NCI-H82 treated with DMSO at 0.1 percent for 48 hours (cell line): ENCODE results near the gene ZIC3.
"Not testable (repeated sequence)": the region's sequence is repeated elsewhere in the genome, so short reads cannot be mapped to it uniquely, and the experiment has no call there.

Source experiments
- DNase-seq: peaks from one replicate; lab custom pipeline; 2025; ENCODE audit not compliant: unreplicated experiment; lab: John Stamatoyannopoulos, UW

Gene ZIC3

GRCh38 chrX:137565921-137566745, at the start of gene ZIC3:
Gene ZIC3, plus strand, starts transcription at chrX:137566127. Its CDS starts 565 bp downstream, at chrX:137566692.
- DNase-seq, result no peak

- DNase-seq, result no peak
These were observed 46.5 kb upstream of the ZIC3 start for GRCh38 chrX:137519459-137519858.

- DNase-seq, result no peak
These were observed 19.9 kb upstream of the ZIC3 start for GRCh38 chrX:137545711-137546651.

GRCh38 chrX:137547291-137547690, 18.6 kb upstream of the ZIC3 start:
- no peak for DNase-seq

- no peak for DNase-seq
These were observed 17.7 kb upstream of the ZIC3 start for GRCh38 chrX:137548261-137548660.

- DNase-seq, result no peak
These were observed 16.9 kb upstream of the ZIC3 start for GRCh38 chrX:137549073-137549472.

- no peak for DNase-seq
These were observed 15.9 kb upstream of the ZIC3 start for GRCh38 chrX:137549851-137550664.

- no peak for DNase-seq
These were observed 15.2 kb upstream of the ZIC3 start for GRCh38 chrX:137550665-137551261.

- DNase-seq, result not testable (repeated sequence)
These were observed 13.8 kb upstream of the ZIC3 start for GRCh38 chrX:137552098-137552497.

GRCh38 chrX:137562096-137562495, 3.8 kb upstream of the ZIC3 start:
- no peak for DNase-seq

- DNase-seq, result no peak
These were observed 2.0 kb upstream of the ZIC3 start for GRCh38 chrX:137563681-137564651.

- no peak for DNase-seq
These were observed 516 bp upstream of the ZIC3 start for GRCh38 chrX:137565318-137565904.

GRCh38 chrX:137566746-137567679, 1.1 kb downstream of the ZIC3 start:
- DNase-seq, result no peak

- no peak for DNase-seq
These were observed 1.8 kb downstream of the ZIC3 start for GRCh38 chrX:137567682-137568232.

- DNase-seq, result no peak
These were observed 3.0 kb downstream of the ZIC3 start for GRCh38 chrX:137568741-137569469.

- DNase-seq, result no peak
These were observed 3.6 kb downstream of the ZIC3 start for GRCh38 chrX:137569470-137569891.
